Inferior parietal cortex (tissue), 1 donor: ENCODE results near the gene ZFP36L1.
"Not testable (repeated sequence)": the region's sequence is repeated elsewhere in the genome, so short reads cannot be mapped to it uniquely, and the experiment has no call there.

Experiments used
- DNase-seq: peaks from one replicate; pipeline ENCODE4 v3.0.0-alpha.2; 2016; ENCODE audit errors: extremely low spot score

ZFP36L1 gene

GRCh38 chr14:68763843-68764242, 29.0 kb downstream of the ZFP36L1 start:
- DNase-seq: not testable (repeated sequence)

GRCh38 chr14:68762953-68763764, 29.7 kb downstream of the ZFP36L1 start:
- DNase-seq: no peak

- no peak for DNase-seq
Observed at GRCh38 chr14:68761391-68761790, 31.5 kb downstream of the ZFP36L1 start.

- no peak for DNase-seq
Observed at GRCh38 chr14:68760761-68761160, 32.1 kb downstream of the ZFP36L1 start.

- DNase-seq: no peak
Observed at GRCh38 chr14:68759937-68760336, 32.9 kb downstream of the ZFP36L1 start.

- DNase-seq: no peak
Observed at GRCh38 chr14:68759017-68759560, 33.8 kb downstream of the ZFP36L1 start.

GRCh38 chr14:68758301-68758700, 34.6 kb downstream of the ZFP36L1 start:
- no peak for DNase-seq

GRCh38 chr14:68757618-68758081, 35.2 kb downstream of the ZFP36L1 start:
- DNase-seq: peak; percentile 13

- no peak for DNase-seq
Observed at GRCh38 chr14:68756734-68757133, 36.1 kb downstream of the ZFP36L1 start.

GRCh38 chr14:68756000-68756481, 36.8 kb downstream of the ZFP36L1 start:
- no peak for DNase-seq

- no peak for DNase-seq
Observed at GRCh38 chr14:68755016-68755353, 37.9 kb downstream of the ZFP36L1 start.

- DNase-seq: no peak
Observed at GRCh38 chr14:68753690-68754089, 39.2 kb downstream of the ZFP36L1 start.

GRCh38 chr14:68752271-68753006, 40.4 kb downstream of the ZFP36L1 start:
- DNase-seq: no peak

- no peak for DNase-seq
Observed at GRCh38 chr14:68749487-68750475, 43.1 kb downstream of the ZFP36L1 start.

- no peak for DNase-seq
Observed at GRCh38 chr14:68748691-68749090, 44.2 kb downstream of the ZFP36L1 start.

GRCh38 chr14:68748260-68748659, 44.6 kb downstream of the ZFP36L1 start:
- no peak for DNase-seq

- no peak for DNase-seq
Observed at GRCh38 chr14:68747393-68747792, 45.5 kb downstream of the ZFP36L1 start.

GRCh38 chr14:68744613-68745012, 48.3 kb downstream of the ZFP36L1 start:
- no peak for DNase-seq

GRCh38 chr14:68741839-68742470, 50.9 kb downstream of the ZFP36L1 start:
- peak; percentile 39 for DNase-seq

- DNase-seq: no peak
Observed at GRCh38 chr14:68741477-68741791, 51.4 kb downstream of the ZFP36L1 start.
